HL-60 (cell line): ENCODE results near the gene BCAS4.

Source experiments
- DNase-seq, 2 experiments: peaks; one replicate each; pipeline ENCODE4 v3.0.0-alpha.2; 2010 to 2020; ENCODE audit warnings: low read depth in 1 of 2, low spot score in 1 of 2
- H3K27ac ChIP-seq: fragments of 250-450 bp; sonication (Bioruptor Pico); replicated peaks from 2 replicates; pipeline ENCODE4 v1.5.1; 2020; ENCODE audit warnings: mild to moderate bottlenecking, moderate library complexity
- H3K27me3 ChIP-seq: fragments of 250-450 bp; sonication (Bioruptor Pico); 2 replicates; pipeline ENCODE4 v1.5.1; 2021; ENCODE audit warnings: mild to moderate bottlenecking, moderate library complexity; ENCODE audit not compliant: insufficient read depth, poor library complexity, severe bottlenecking
- H3K4me3 ChIP-seq: replicated peaks from 2 replicates; pipeline ENCODE4 v1.5.1; 2011; ENCODE audit warnings: mild to moderate bottlenecking, control low read depth, low read length; ENCODE audit not compliant: insufficient read depth
- GABPA ChIP-seq: IDR thresholded peaks from 2 replicates; pipeline ENCODE4 v1.6.1; 2012; ENCODE audit warnings: low read depth
- POLR2AphosphoS5 ChIP-seq: IDR thresholded peaks from 2 replicates; pipeline ENCODE4 v1.6.1; 2012; ENCODE audit warnings: low read depth
- SPI1 ChIP-seq: IDR thresholded peaks from 2 replicates; pipeline ENCODE4 v1.6.1; 2012; ENCODE audit warnings: low read depth, mild to moderate bottlenecking, borderline replicate concordance
- TF ChIP-seq, protein P1 (sequence below): IDR thresholded peaks from 2 replicates; pipeline ENCODE4 v1.6.1; 2012; ENCODE audit warnings: low read depth; ENCODE audit not compliant: insufficient replicate concordance
- TF ChIP-seq, protein P2 (sequence below): IDR thresholded peaks from one replicate; pipeline ENCODE4 v1.5.1; 2011; ENCODE audit warnings: low read length, control low read depth, inconsistent platforms; ENCODE audit not compliant: insufficient read depth

BCAS4 gene

DNA sequence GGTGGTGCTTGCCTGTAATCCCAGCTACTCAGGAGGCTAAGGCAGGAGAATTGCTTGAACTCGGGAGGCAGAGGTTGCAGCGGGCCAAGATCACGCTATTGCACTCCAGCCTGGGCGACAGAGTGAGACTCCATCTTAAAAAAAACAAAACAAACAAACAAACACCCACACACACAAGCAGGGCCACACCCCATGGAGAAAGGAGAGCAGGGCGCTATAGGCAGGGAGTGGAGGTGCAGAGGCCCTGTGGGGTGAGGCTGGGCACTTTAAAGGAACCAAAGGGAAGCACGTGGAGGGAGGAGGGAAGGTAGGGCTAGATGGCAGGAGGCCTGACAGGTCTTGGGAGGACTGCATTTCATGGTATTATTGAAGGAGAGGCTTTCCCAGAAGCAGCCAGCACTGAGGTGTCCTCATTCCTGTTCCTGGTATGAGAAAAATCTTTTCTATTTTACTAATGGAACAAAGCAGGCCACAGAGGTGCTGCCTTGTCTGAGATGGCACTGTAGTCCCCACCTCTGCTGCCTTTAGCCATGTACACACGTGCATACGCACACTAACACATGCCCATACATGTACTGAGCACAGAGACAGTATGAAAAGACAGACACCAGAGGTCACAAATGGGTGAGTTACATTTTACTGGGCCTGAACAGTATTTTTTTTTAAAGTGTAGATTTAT is 44.0 kb downstream of the BCAS4 start:
- Histone ChIP-seq H3K27ac (no peak overlapping the region), H3K4me3 (no peak overlapping the region), H3K27me3 (no peaks in the 10 kb centered on the region)
- TF ChIP-seq SPI1 = no peak
- no peak for DNase-seq

DNA sequence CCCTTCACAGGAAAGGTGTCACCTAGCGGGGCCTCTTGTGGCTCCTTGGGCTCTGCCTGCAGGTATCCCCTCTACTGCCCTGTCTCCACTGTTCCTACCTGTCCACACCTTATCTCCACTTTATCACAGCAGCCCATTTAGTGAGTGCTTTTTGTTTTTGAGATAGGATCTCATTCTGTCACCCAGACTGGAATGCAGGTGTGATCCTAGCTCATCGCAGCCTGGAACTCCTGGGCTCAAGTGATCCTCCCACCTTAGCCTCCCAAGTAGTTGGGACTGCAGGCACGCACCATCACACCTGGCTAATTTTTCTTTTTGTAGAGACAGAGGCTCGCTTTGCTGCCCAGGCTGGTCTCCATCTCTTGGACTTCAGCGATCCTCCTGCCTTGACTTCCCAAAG is 48.0 kb downstream of the BCAS4 start:
- TF ChIP-seq, protein P1, sequence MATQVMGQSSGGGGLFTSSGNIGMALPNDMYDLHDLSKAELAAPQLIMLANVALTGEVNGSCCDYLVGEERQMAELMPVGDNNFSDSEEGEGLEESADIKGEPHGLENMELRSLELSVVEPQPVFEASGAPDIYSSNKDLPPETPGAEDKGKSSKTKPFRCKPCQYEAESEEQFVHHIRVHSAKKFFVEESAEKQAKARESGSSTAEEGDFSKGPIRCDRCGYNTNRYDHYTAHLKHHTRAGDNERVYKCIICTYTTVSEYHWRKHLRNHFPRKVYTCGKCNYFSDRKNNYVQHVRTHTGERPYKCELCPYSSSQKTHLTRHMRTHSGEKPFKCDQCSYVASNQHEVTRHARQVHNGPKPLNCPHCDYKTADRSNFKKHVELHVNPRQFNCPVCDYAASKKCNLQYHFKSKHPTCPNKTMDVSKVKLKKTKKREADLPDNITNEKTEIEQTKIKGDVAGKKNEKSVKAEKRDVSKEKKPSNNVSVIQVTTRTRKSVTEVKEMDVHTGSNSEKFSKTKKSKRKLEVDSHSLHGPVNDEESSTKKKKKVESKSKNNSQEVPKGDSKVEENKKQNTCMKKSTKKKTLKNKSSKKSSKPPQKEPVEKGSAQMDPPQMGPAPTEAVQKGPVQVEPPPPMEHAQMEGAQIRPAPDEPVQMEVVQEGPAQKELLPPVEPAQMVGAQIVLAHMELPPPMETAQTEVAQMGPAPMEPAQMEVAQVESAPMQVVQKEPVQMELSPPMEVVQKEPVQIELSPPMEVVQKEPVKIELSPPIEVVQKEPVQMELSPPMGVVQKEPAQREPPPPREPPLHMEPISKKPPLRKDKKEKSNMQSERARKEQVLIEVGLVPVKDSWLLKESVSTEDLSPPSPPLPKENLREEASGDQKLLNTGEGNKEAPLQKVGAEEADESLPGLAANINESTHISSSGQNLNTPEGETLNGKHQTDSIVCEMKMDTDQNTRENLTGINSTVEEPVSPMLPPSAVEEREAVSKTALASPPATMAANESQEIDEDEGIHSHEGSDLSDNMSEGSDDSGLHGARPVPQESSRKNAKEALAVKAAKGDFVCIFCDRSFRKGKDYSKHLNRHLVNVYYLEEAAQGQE = no peak
- TF ChIP-seq SPI1 (no peak), GABPA (no peak), POLR2AphosphoS5 (no peak)
- TF ChIP-seq, protein P2, sequence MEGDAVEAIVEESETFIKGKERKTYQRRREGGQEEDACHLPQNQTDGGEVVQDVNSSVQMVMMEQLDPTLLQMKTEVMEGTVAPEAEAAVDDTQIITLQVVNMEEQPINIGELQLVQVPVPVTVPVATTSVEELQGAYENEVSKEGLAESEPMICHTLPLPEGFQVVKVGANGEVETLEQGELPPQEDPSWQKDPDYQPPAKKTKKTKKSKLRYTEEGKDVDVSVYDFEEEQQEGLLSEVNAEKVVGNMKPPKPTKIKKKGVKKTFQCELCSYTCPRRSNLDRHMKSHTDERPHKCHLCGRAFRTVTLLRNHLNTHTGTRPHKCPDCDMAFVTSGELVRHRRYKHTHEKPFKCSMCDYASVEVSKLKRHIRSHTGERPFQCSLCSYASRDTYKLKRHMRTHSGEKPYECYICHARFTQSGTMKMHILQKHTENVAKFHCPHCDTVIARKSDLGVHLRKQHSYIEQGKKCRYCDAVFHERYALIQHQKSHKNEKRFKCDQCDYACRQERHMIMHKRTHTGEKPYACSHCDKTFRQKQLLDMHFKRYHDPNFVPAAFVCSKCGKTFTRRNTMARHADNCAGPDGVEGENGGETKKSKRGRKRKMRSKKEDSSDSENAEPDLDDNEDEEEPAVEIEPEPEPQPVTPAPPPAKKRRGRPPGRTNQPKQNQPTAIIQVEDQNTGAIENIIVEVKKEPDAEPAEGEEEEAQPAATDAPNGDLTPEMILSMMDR = no peak
- Histone ChIP-seq H3K4me3 (no peak overlapping the region), H3K27me3 (no peaks in the 10 kb centered on the region), H3K27ac (no peak overlapping the region)
- no peak for DNase-seq

DNA sequence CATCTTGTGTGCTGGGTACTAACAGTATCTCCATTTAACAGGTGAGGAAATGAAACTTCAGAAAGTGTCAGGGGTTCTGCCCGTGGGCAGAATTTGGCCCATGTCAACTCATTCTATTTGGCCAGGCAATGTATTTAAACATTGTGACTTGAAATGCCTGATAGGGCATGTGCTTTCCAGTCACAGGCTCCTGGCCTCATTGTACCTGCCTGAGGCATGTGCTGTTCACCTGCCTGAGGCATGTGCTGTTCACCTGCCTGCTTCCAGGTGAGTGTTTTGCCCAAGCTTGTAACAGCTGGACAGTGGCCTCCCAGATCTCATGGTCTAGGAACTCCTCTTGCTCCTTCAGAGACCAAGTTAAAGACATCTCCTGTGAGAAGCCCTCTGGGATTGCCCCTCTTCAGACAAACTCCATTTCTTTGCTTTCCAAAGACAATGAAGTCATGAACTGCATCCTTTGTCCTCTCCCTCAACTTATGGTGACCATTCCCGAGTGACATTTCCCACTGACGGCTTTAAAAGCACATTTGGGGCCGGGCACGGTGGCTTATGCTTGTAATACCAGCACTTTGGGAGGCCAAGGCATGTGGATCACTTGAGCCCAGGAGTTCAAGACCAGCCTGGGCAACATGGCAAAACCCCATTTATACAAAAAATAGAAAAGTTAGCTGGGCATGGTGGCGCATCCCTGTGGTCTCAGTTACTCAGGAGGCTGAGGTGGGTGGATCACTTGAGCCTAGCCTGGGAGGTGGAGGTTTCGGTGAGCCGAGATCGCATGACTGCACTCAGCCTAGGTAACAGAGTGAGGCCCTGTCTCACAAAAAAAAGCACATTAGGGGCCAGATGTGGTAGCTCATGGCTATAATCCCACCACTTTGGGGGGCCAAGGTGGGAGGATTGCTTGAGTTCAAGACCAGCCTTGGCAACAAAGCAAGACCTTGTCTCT is 48.7 kb downstream of the BCAS4 start:
- no peak overlapping the region for H3K4me3 ChIP-seq
- H3K27me3 ChIP-seq = no peaks in the 10 kb centered on the region
- H3K27ac ChIP-seq = no peak overlapping the region
- TF ChIP-seq SPI1 (no peak), POLR2AphosphoS5 (no peak), GABPA (no peak)
- TF ChIP-seq, protein P2 = no peak
- TF ChIP-seq, protein P1 = no peak
- DNase-seq = no peak

DNA sequence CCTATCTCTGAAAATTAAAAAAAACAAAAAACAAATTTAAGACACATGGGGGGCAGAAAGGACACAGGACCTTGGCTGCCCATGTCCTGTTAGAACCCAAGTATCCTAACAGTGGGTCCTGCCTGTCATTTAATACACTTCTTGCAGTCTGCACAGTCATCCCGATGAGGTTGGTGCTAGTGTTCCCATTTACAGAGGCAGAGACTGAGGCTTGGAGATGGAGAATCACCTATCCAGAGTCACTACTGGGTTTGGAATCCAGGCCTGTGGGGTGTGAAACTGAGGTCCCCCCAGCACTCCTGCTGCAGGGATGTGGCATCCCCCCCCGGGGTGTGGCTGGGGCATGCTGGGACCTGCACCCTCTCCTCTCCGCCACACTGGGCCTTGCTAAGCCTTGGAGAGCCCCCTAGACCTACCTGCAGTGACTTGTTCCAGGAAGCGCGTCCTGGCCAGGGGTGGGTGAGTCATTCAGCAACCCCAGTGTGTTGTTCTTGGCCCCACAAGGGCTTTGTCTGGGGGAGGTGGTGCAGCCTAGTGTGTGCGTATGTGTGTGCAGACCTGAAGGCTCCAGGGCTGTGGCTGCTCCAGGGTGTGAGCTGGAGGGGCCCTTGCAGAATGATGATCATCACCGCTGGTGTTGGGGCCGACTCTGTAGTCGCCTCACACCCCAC is 49.7 kb downstream of the BCAS4 start:
- no peak for DNase-seq
- Histone ChIP-seq H3K27me3 (no peaks in the 10 kb centered on the region), H3K27ac (no peak overlapping the region), H3K4me3 (no peak overlapping the region)
- TF ChIP-seq, protein P1 = no peak
- TF ChIP-seq, protein P2 = no peak
- TF ChIP-seq GABPA (no peak), POLR2AphosphoS5 (no peak), SPI1 (no peak)
